HG02623 (cell line): ENCODE results near the gene CBFA2T3.

ENCODE experiments used
- ATAC-seq: cut with Tn5 transposase; IDR thresholded peaks from one replicate; pipeline ENCODE4 v1.9.1; 2021; ENCODE audit warnings: moderate library complexity; ENCODE audit not compliant: unreplicated experiment

Gene CBFA2T3

GRCh38 chr16:88911946-88912310 is 65.1 kb downstream of the CBFA2T3 start:
- no peak for ATAC-seq

DNA sequence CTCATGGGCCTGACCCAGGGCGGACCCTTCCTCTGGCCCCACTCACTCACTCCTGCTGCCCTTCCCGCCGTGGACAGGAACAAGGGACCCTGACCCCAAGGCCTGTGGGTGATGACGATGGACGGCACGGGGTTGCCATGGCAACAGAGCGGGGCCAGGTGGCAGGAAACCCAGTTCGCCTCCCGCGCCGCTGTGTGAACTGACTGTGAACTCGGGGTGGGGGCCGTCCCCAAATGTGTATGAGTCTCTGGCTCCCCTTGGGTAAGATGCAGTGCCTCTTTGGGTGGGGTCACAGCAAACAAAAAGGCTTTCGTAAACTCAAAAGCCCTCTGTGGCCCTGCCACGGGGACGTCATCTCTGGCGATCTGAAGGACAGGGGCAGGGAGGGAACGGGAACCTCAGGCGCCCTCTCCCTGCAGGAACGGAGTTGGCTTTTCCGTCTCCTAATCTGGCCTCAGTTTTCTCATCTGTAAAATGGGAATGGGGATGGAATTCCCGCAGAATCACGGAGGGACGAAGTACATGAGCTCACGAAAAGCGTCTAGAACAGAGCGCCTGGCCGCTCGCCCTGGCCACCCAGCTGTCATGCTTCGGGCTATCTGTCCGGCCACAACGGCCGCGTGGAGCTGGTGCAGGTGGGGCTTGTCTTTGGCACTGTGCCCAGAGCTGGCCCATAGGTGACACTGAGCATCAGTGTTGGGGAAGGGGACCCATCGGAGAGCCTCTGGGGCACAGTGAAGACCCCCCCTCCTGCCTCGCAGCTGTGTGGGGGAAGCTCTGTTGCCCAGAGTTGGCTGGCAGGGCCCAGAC is 65.7 kb downstream of the CBFA2T3 start:
- no peak for ATAC-seq

DNA sequence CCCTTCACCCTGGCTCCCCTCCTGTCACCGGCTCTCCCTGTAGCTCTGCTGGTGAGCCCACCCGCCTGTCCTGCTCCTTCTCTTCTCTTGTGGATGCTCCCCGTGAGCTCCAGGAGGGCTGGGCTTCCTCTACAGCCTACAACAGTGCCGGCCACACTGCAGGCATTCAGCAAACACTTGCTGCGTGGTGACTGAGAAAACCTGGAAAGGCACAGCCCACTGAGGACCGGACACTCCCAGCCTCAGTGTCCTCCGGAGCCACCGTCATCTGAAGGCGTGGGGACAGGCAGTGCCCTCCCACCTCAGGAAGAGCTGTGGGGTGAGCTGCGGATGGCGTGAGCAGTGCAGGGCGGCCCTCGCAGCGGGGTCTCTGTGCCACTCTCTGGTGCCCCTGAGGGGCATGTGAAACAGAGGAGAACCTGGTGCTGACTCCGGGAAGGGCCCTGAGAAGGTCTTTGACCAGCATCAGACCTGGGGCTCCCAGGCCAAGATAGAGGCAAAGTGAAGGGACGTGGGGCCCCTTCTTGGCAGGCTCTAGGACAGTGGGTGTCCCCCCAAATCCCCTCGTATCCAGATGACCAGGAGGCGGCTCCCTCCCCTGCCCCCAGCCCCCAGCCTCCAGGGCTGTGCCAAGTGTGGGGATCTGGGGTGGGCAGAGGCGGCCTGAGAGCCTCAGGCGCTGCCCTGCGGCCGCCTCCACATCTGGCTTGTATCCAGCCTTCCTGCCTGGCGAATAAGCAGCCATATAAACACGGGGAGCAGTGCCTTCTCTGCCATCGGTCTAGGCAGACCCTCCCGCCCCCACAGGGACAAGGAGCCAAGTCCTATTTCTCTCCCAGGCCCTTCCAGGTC is 66.5 kb downstream of the CBFA2T3 start:
- ATAC-seq = no peak

DNA sequence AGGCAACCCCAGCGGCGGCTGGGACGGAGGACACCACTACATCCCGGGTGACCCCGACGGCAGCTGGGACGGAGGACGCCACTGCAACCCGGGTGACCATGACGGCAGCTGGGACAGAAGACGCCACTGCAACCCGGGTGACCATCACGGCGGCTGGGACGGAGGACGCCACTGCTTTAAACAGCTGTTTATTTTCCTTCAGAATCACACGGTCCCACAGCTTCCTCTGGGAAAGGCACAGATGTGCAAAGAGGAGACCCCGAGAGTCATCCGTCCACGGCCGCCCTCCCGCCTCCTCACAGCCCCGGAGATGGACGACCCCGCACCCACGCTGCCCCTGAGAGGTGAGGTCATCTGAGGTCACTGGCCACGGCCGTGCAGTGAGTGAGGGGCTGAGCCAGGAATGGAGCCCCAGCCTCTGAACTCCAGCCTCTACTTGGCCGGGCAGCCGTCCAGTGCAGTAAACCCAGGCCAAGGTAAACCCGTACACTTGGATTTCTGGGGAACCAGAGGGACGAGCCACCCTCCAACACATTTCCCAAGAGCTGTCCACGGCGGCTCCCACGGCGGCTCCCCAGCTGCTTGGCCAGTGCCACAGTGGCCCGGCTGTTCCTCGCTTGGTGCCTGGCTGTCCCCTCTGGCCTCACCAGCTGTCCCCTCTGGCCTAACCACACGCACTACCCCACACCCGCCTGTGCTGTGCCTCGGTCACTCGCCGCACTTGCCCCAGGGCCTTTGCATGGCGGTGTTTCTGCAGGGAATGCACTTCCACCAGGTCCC is 67.4 kb downstream of the CBFA2T3 start:
- ATAC-seq = no peak

DNA sequence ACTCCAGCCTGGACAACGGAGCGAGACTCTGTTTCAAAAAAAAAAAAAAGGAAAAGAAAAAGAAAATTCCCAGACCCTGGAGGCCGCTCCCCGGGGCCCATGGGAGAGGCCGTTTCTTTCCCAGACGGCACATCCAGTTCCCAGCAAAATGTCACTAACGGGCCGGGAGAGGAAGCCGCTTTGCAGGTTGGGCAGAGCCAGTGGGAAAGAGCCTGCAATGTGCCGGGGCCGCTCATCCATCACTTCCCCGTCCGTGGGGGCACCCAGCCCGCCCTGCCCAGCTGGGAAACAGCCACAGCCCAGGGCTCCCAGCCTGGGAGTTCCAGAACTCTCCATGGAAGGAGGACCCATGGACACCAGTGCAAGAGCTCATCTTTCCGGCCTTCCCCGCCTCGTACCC is 68.7 kb downstream of the CBFA2T3 start:
- ATAC-seq = no peak

GRCh38 chr16:88907768-88908167 is 69.2 kb downstream of the CBFA2T3 start:
- ATAC-seq = no peak

GRCh38 chr16:88906535-88907105 is 70.4 kb downstream of the CBFA2T3 start:
- ATAC-seq = no peak

- ATAC-seq = no peak
Measured at GRCh38 chr16:88906020-88906419, 71.0 kb downstream of the CBFA2T3 start.

DNA sequence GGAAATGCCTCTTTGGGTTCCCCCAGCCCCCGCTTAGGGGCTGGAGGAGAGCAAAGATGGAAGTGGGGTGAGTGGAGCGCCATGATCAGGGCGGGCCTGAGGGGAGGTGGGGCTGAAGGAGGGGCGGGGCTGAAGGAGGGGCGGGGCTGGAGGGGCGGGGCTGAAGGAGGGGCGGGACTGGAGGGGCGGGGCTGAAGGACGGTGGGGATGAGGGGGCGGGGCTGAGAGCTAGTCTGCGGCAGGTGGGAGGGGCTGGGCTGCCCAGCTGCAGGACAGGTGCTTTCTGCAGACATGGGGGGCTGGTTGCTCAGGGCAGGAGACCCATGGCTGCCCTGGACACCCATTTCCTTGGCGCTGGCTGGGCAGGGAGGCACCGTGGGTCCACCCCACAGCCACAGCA is 71.4 kb downstream of the CBFA2T3 start:
- ATAC-seq = no peak

DNA sequence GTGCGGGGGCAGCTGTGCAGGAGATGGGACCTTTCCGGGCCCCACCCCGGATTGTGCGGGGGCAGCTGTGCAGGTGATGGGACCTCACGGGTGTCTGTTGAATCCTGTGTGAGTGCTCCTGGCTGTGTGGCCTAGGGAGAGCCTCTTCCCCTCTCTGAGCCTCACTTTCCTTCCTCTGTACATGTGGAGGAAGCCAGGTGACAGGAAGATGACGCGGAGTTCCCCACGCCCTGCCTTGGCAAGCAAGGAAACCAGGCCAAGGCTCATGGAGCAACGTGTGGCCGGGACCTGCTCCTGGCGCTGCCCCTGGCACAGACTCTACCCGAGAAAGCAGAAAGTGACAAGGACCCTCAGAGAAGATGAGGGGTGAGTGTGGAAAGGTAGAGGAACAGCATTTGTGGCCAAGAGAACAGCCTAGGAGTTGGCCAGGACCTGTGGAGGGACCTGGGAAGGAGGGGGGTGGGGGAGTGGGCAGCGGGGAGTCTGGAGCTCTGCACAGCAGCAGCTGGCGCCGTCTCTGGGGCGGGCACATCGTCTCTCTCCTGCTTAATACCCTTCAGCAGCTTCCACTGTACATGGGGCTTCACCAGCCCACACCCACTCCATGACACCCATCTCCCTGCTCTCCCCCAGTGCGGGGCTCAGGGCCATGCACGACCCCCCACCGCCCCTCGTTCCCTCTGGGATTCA is 72.2 kb downstream of the CBFA2T3 start:
- ATAC-seq = no peak

GRCh38 chr16:88903267-88903666 is 73.7 kb downstream of the CBFA2T3 start:
- ATAC-seq = no peak

GRCh38 chr16:88902744-88903143 is 74.3 kb downstream of the CBFA2T3 start:
- no peak for ATAC-seq

DNA sequence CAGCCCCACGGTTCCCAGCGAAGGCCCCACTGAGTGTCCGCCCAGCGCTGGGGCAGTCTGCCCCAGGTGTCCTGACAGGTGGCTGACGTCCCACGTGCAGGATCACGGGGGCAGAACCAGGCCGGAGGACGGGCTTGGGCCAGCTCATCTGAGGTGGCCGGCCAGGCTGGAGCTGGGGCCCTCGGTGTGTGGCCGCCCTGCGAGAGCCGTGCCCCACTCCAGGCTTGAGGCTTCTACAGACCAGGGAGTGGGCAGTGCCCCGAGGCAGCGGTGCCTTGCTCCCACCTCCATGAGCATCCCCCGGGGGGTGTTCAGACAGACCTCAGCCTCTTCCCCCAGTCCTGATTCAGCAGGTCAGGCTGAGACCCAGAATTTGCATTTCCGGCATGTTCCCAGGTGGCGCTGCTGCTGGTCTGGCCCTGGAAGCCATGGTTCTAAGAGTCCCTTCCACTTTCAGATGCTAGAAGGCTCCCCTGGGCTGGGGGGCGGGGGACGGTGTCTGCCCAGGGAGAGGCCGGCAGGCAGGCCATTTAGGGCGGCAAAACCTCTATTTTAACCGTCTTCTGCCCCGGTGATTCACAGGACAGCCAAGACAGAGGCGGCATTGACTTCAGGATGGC is 75.2 kb downstream of the CBFA2T3 start:
- no peak for ATAC-seq

DNA sequence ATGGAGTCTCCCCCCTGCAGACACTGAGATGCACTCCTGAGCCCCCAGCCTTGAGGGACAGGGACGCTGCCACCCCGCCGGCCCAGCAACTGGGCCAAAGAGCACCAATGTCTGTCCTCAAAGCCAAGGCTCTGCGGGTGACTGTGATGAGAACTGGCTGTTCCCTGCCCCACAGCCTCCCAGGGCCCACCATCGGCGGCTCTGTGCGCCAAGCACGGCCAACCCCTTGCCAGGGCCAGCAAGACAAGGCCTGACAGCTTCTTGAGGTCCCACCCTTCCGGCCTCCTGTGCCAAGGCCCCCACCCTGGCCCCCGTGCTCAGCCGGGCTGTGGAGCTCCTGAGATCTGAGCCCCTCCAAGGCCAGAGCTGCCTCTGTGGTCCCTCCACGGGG is 76.3 kb downstream of the CBFA2T3 start:
- no peak for ATAC-seq

- ATAC-seq = no peak
Measured at GRCh38 chr16:88899901-88900661, 76.9 kb downstream of the CBFA2T3 start.

DNA sequence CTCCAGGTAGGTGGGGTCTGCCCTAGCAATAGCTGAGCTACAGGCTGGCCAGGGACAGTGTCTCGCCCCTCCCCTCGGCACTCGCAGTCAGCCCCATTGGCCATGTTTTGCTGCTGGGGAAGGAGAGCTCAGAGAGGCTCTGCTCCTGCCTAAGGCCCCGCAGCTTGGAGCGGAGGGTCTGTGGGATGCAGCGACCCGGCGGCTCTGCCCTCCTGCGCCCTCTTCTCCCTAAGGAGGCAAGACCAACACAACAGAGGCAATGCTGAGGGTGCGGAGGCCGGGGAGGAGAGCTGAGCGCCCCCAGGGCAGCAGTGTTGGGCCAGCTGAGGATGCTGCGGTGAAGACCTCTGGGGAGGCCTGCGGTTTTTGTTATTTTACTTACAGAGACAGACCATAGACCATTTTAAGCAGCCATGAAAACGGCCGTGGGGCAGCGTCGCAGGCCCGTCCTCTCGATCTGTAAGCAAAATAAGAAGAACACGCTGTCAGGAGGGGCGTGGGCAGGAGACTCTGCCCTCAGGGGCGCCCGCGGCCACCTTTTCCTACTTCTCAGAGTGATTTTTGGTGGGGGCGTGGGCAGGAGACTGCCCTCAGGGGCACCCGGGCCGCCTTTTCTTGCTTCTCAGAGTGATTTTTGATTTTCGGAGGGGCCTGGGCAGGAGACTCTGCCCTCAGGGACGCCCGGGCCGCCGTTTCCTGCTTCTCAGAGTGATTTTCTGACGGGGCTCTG is 79.1 kb downstream of the CBFA2T3 start:
- no peak for ATAC-seq

- no peak for ATAC-seq
Measured at GRCh38 chr16:88896238-88897070, 80.6 kb downstream of the CBFA2T3 start.

GRCh38 chr16:88895335-88895734 is 81.7 kb downstream of the CBFA2T3 start:
- ATAC-seq = no peak
